ENCODE data around the gene MAP6.
A peak's percentile ranks its signal among the peaks of the same experiment; 100 is the strongest.

Gene MAP6

DNA sequence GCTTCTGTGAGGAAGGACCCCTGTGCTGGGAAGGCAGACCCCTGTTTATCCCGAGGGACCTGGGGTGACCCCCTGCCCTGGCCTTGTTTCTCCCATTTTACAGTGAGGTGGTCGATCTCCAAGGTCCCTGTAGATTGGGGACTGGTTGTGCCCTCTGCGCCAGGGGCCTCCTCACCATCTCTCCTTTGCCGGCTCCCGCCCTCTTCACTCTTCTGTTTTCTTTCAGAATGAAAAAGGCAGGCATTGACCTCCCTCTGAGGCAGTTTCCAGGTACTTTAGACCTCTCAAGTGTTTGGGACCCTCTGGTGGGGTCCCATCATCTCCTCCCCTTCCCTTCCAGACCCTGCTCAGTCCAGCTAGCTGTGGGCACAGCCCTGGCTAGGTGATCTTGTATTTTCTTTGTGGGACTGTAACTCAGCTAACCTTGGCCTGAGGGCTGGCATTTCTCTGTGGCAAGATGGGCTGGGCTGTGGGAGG is 105.3 kb downstream of the MAP6 start:
- no peaks in the 10 kb centered on the region for H3K79me2 ChIP-seq (ENCODE audit: low read length)
- H4K20me1 ChIP-seq (ENCODE audit: insufficient read depth, low read length) = no peaks in the 10 kb centered on the region
- no peak overlapping the region for H3K4me2 ChIP-seq (ENCODE audit: low read depth, low read length)
- H3K9ac ChIP-seq (ENCODE audit: low read length) = no peak overlapping the region
- H3K4me3 ChIP-seq (ENCODE audit: low read length) = no peak overlapping the region
- H3K27me3 ChIP-seq (replicated peaks; ENCODE audit: insufficient read depth, low read length) = peaks cover 30% of the 10 kb centered on the region
- no peaks in the 10 kb centered on the region for H3K36me3 ChIP-seq (replicated peaks; ENCODE audit: insufficient read depth, low read length)
- H3K9me3 ChIP-seq (replicated peaks; ENCODE audit: insufficient read depth, low read length) = no peaks in the 10 kb centered on the region
- no peaks in the 10 kb centered on the region for H3K4me1 ChIP-seq (ENCODE audit: low read length)
- H2AFZ ChIP-seq (ENCODE audit: low read length) = no peak overlapping the region
- H3F3A ChIP-seq (ENCODE audit: insufficient read depth, low read length) = no peaks in the 10 kb centered on the region
- DNase-seq = no peak
- H3K9me2 ChIP-seq (replicated peaks; ENCODE audit: insufficient read depth, low read length) = no peaks in the 10 kb centered on the region
- H3K27ac ChIP-seq (ENCODE audit: low read length) = no peak overlapping the region
- TF ChIP-seq EZH2phosphoT487 (IDR thresholded peaks at IDR 0.05; ENCODE audit: low read length) (no peak), EZH2 (optimal IDR thresholded peaks at IDR 0.05; ENCODE audit: low read depth, low read length) (no peak), CTCF (IDR thresholded peaks at IDR 0.05; ENCODE audit: low read length) (no peak)

DNA sequence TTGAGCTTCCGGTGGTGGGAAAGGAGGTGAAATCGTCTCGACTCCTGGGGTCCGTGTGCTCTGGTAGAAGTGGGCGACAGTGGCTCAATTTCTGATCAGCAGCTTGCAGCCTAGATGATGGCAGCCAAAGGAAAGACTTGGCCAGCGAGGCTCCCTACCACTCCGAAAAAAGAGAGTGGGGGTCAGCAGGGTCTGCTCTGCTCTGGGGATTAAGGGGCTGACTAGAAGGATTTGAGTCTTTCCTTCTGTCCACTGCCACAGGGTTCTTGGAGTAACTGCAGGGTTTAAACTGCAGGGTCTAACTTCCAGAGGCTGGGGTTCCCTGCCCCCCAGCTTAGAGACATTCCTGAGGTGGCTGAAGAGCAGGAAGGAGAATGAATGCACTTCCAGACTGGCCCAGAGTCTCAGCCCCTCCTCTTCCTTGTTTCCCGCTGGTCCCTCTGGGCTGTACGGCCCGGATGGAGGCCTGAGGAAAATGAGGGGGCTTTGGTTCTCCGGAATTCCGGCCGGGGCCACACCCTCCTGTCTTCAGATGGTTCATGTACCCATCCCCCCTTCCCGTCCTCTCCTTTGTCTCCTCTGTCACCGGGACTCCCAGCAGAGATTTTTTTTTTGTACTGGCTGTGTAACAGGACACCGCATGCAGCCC is 105.9 kb downstream of the MAP6 start:
- Histone ChIP-seq H3K4me2 (ENCODE audit: low read depth, low read length) (peak overlapping the region; percentile 78), H3F3A (ENCODE audit: insufficient read depth, low read length) (no peaks in the 10 kb centered on the region), H3K79me2 (ENCODE audit: low read length) (no peaks in the 10 kb centered on the region), H3K36me3 (replicated peaks; ENCODE audit: insufficient read depth, low read length) (no peaks in the 10 kb centered on the region), H3K9me3 (replicated peaks; ENCODE audit: insufficient read depth, low read length) (no peaks in the 10 kb centered on the region), H2AFZ (ENCODE audit: low read length) (peak overlapping the region; percentile 74), H3K27me3 (replicated peaks; ENCODE audit: insufficient read depth, low read length) (peaks cover 30% of the 10 kb centered on the region), H4K20me1 (ENCODE audit: insufficient read depth, low read length) (no peaks in the 10 kb centered on the region), H3K4me1 (ENCODE audit: low read length) (no peaks in the 10 kb centered on the region), H3K27ac (ENCODE audit: low read length) (no peak overlapping the region), H3K9ac (ENCODE audit: low read length) (no peak overlapping the region), H3K9me2 (replicated peaks; ENCODE audit: insufficient read depth, low read length) (no peaks in the 10 kb centered on the region), H3K4me3 (ENCODE audit: low read length) (peak overlapping the region; percentile 58)
- TF ChIP-seq CTCF (IDR thresholded peaks at IDR 0.05; ENCODE audit: low read length) (no peak), EZH2phosphoT487 (IDR thresholded peaks at IDR 0.05; ENCODE audit: low read length) (no peak), EZH2 (optimal IDR thresholded peaks at IDR 0.05; ENCODE audit: low read depth, low read length) (no peak)
- DNase-seq = no peak

GRCh38 chr11:75562048-75562835 is 106.6 kb downstream of the MAP6 start, which contains the start of gene SERPINH1:
Gene SERPINH1, plus strand, starts transcription at chr11:75562253. Its CDS starts 4,097 bp downstream, at chr11:75566350.
- peak within 1 kb of the TSS; percentile 58 for H3K4me3 ChIP-seq (ENCODE audit: low read length)
- H3K4me1 ChIP-seq (ENCODE audit: low read length) = no peaks in the 10 kb centered on the region

More at GRCh38 chr11:75562048-75562835, 106.6 kb downstream of the MAP6 start, which contains the start of gene SERPINH1:
- H3K4me2 ChIP-seq (ENCODE audit: low read depth, low read length) = peak within 1 kb of the TSS; percentile 78
- no peaks in the 10 kb centered on the region for H3K9me3 ChIP-seq (replicated peaks; ENCODE audit: insufficient read depth, low read length)
- H4K20me1 ChIP-seq (ENCODE audit: insufficient read depth, low read length) = no peaks in the 10 kb centered on the region
- H3K9ac ChIP-seq (ENCODE audit: low read length) = peak within 1 kb of the TSS; percentile 19; the same call in 1 of the 2 replicates
- H3K27me3 ChIP-seq (replicated peaks; ENCODE audit: insufficient read depth, low read length) = peaks cover 30% of the 10 kb centered on the region
- H3K79me2 ChIP-seq (ENCODE audit: low read length) = no peaks in the 10 kb centered on the region
- DNase-seq = no peak
- no peaks in the 10 kb centered on the region for H3K36me3 ChIP-seq (replicated peaks; ENCODE audit: insufficient read depth, low read length)
- peak within 1 kb of the TSS; percentile 74 for H2AFZ ChIP-seq (ENCODE audit: low read length)
- H3F3A ChIP-seq (ENCODE audit: insufficient read depth, low read length) = no peaks in the 10 kb centered on the region
- H3K9me2 ChIP-seq (replicated peaks; ENCODE audit: insufficient read depth, low read length) = no peaks in the 10 kb centered on the region
- TF ChIP-seq EZH2 (optimal IDR thresholded peaks at IDR 0.05; ENCODE audit: low read depth, low read length) = no peak
- TF ChIP-seq EZH2phosphoT487 (IDR thresholded peaks at IDR 0.05; ENCODE audit: low read length) = no peak
- no peak for TF ChIP-seq CTCF (IDR thresholded peaks at IDR 0.05; ENCODE audit: low read length)
- no peak within 1 kb of the TSS for H3K27ac ChIP-seq (ENCODE audit: low read length)

All from MM.1S (cell line).